A673 (cell line): ENCODE measurements around the gene PLCD1. TPM values are rescaled to one million over a fixed set of nuclear protein-coding genes. Genes with fewer than 3 reads are reported as not detected.

Experiments used
- BruUV-seq: library from RNA; stranded (reverse); fragments of 400-500 nt; replicated peaks from 2 replicates; lab custom pipeline; 2021; lab: Mats Ljungman, UMichigan
- CTCF ChIA-PET: fragments of 300-600 bp; sonication (Branson Sonifier 250); formaldehyde crosslinking; loops from one replicate; lab custom pipeline; 2022; ENCODE audit warnings: antibody characterized with exemption; lab: Charles Lee
- POLR2A ChIA-PET: fragments of 300-600 bp; sonication (Branson Sonifier 250); formaldehyde crosslinking; loops from one replicate; lab custom pipeline; 2022; ENCODE audit warnings: antibody characterized with exemption; ENCODE audit not compliant: low non-redundant PET; lab: Charles Lee
- DNase-seq: peaks from one replicate; pipeline ENCODE4 v3.0.0-alpha.2; 2015; ENCODE audit warnings: low spot score
- H3K27ac ChIP-seq: fragments of 200-600 bp; sonication (generic); 2 replicates; pipeline ENCODE4 v1.5.1; 2016; ENCODE audit warnings: mixed run types, low read depth, mild to moderate bottlenecking, mixed read lengths, antibody characterized with exemption, low read length; ENCODE audit not compliant: poor library complexity, severe bottlenecking
- H3K27me3 ChIP-seq: fragments of 200-600 bp; sonication (generic); replicated peaks from 2 replicates; pipeline ENCODE4 v1.6.1; 2017; ENCODE audit warnings: mixed run types, low read depth, mild to moderate bottlenecking, mixed read lengths, antibody characterized with exemption, low read length; ENCODE audit not compliant: insufficient read depth, poor library complexity
- H3K36me3 ChIP-seq: fragments of 200-600 bp; sonication (generic); 2 replicates; pipeline ENCODE4 v1.6.1; 2016; ENCODE audit warnings: mixed run types, mild to moderate bottlenecking, mixed read lengths, antibody characterized with exemption, low read length; ENCODE audit not compliant: insufficient read depth, poor library complexity, severe bottlenecking
- H3K4me1 ChIP-seq: fragments of 200-600 bp; sonication (generic); 2 replicates; pipeline ENCODE4 v1.6.1; 2017; ENCODE audit warnings: mixed run types, mild to moderate bottlenecking, mixed read lengths, antibody characterized with exemption, low read length; ENCODE audit not compliant: insufficient read depth, poor library complexity, severe bottlenecking
- H3K4me3 ChIP-seq: fragments of 200-600 bp; sonication (generic); 2 replicates; pipeline ENCODE4 v1.5.1; 2016; ENCODE audit warnings: low read depth, mixed run types, mild to moderate bottlenecking, mixed read lengths, low read length; ENCODE audit not compliant: poor library complexity, severe bottlenecking
- H3K9me3 ChIP-seq: fragments of 200-600 bp; sonication (generic); 2 replicates; pipeline ENCODE4 v1.6.1; 2016; ENCODE audit warnings: mixed run types, low read depth, mild to moderate bottlenecking, mixed read lengths, antibody characterized with exemption, low read length; ENCODE audit not compliant: poor library complexity, severe bottlenecking
- CTCF ChIP-seq: fragments of 300-800, 200-600 bp; sonication (generic); conservative IDR thresholded peaks from 2 replicates; pipeline ENCODE4 v1.5.1; 2017; ENCODE audit warnings: low read depth, mild to moderate bottlenecking, antibody characterized with exemption, low read length, moderate library complexity, mixed read lengths
- EZH2 ChIP-seq: fragments of 200-600 bp; sonication (generic); IDR thresholded peaks from 2 replicates; pipeline ENCODE4 v1.6.1; 2017; ENCODE audit warnings: borderline replicate concordance, low read depth, mild to moderate bottlenecking, mixed read lengths, antibody characterized with exemption, low read length; ENCODE audit not compliant: poor library complexity, severe bottlenecking
- intact Hi-C: fragments of 100-400 bp; cut with micrococcal nuclease; formaldehyde crosslinking; loops from one replicate; pipeline ENCODE4 v1.10.0; 2022; ENCODE audit not compliant: unreplicated experiment
- total RNA-seq: library from RNA; stranded (reverse); gene quantifications from 2 replicates; pipeline ENCODE4 v1.2.3, GENCODE V29; 2021

The PLCD1 gene
- total RNA-seq, 1 experiment from 2014 or later: 1.1 TPM

GRCh38 chr3:38009807-38010591 lies 19.4 kb downstream of the PLCD1 start:
- H3K4me1 ChIP-seq: no peaks in the 10 kb centered on the region
- intact Hi-C loops: no loop called here
- no peaks in the 10 kb centered on the region for H3K36me3 ChIP-seq
- H3K27ac ChIP-seq: no peak overlapping the region
- H3K4me3 ChIP-seq: no peak overlapping the region
- ChIA-PET CTCF (no interaction called here), POLR2A (no interaction called here)
- no TSS peak for BruUV-seq
- TF ChIP-seq CTCF: no peak
- H3K27me3 ChIP-seq: no peaks in the 10 kb centered on the region
- no peaks in the 10 kb centered on the region for H3K9me3 ChIP-seq
- no peak for DNase-seq

- Histone ChIP-seq H3K36me3 (no peaks in the 10 kb centered on the region), H3K4me3 (no peak overlapping the region), H3K27me3 (no peaks in the 10 kb centered on the region), H3K27ac (no peak overlapping the region), H3K4me1 (no peaks in the 10 kb centered on the region), H3K9me3 (no peaks in the 10 kb centered on the region)
- POLR2A ChIA-PET: no interaction called here
- TF ChIP-seq EZH2 (no peak), CTCF (no peak)
- BruUV-seq: no TSS peak
- DNase-seq: no peak
- CTCF ChIA-PET: no interaction called here
- intact Hi-C loops: no loop called here
Observed at GRCh38 chr3:38008971-38009580, 20.4 kb downstream of the PLCD1 start.

GRCh38 chr3:38008191-38008701 lies 21.2 kb downstream of the PLCD1 start:
- TF ChIP-seq EZH2 (no peak), CTCF (no peak)
- ChIA-PET POLR2A (no interaction called here), CTCF (no interaction called here)
- intact Hi-C loops: no loop called here
- Histone ChIP-seq H3K4me3 (no peak overlapping the region), H3K36me3 (no peaks in the 10 kb centered on the region), H3K27me3 (no peaks in the 10 kb centered on the region), H3K9me3 (no peaks in the 10 kb centered on the region), H3K4me1 (no peaks in the 10 kb centered on the region), H3K27ac (no peak overlapping the region)
- no peak for DNase-seq
- BruUV-seq: no TSS peak
